Activated CD8-positive, alpha-beta memory T cell treated with anti-CD3 and anti-CD28 coated beads for 36 hours (primary cell): ENCODE measurements around the gene PLXNA4. TPM values are rescaled to one million over a fixed set of nuclear protein-coding genes. Genes with fewer than 3 reads are reported as not detected.

Experiments
- CTCF ChIA-PET: fragments of 350-600 bp; sonication (Branson Sonifier 250); formaldehyde crosslinking; loops from one replicate; lab custom pipeline; 2021; ENCODE audit warnings: antibody characterized with exemption; lab: Charles Lee
- POLR2A ChIA-PET: fragments of 350-600 bp; sonication (Branson Sonifier 250); formaldehyde crosslinking; loops from one replicate; lab custom pipeline; 2021; ENCODE audit warnings: antibody characterized with exemption; lab: Charles Lee
- total RNA-seq, 2 experiments: library from RNA; stranded (reverse); gene quantifications; one replicate each; pipeline ENCODE4 v1.2.3, GENCODE V29; 2021

The PLXNA4 gene
- total RNA-seq, 2 experiments from 2014 or later = 0.04 to 0.19 TPM

- POLR2A ChIA-PET = no interaction called here
- CTCF ChIA-PET = no interaction called here
Measured at GRCh38 chr7:132435016-132435990, 141.0 kb downstream of the PLXNA4 start.

- ChIA-PET CTCF (no interaction called here), POLR2A (interaction anchor here (0.6 kb wide), 1 partner anchor 113 kb away, joined by 3 read pairs; no protein-coding TSS in a partner anchor)
Measured at GRCh38 chr7:132434041-132434440, 142.2 kb downstream of the PLXNA4 start.

GRCh38 chr7:132433301-132433700 is 143.0 kb downstream of the PLXNA4 start:
- CTCF ChIA-PET = no interaction called here
- POLR2A ChIA-PET = no interaction called here

GRCh38 chr7:132430861-132431822 is 145.1 kb downstream of the PLXNA4 start:
- POLR2A ChIA-PET = no interaction called here
- CTCF ChIA-PET = interaction anchor here (1.4 kb wide), 1 partner anchor 16 kb away, joined by 4 read pairs; no protein-coding TSS in a partner anchor

- CTCF ChIA-PET = interaction anchor here (1.4 kb wide), 1 partner anchor 17 kb away, joined by 4 read pairs; no protein-coding TSS in a partner anchor
- POLR2A ChIA-PET = no interaction called here
Measured at GRCh38 chr7:132430041-132430855, 146.0 kb downstream of the PLXNA4 start.

GRCh38 chr7:132429181-132429580 is 147.1 kb downstream of the PLXNA4 start:
- CTCF ChIA-PET = no interaction called here
- POLR2A ChIA-PET = no interaction called here

GRCh38 chr7:132428247-132428919 is 147.9 kb downstream of the PLXNA4 start:
- ChIA-PET POLR2A (no interaction called here), CTCF (no interaction called here)

- ChIA-PET CTCF (interaction anchor here (0.6 kb wide), 1 partner anchor 19 kb away, joined by 3 read pairs; no protein-coding TSS in a partner anchor), POLR2A (no interaction called here)
Measured at GRCh38 chr7:132425942-132426341, 150.3 kb downstream of the PLXNA4 start.

GRCh38 chr7:132424821-132425724 is 151.2 kb downstream of the PLXNA4 start:
- CTCF ChIA-PET = interaction anchor here (0.8 kb wide), 1 partner anchor 106 kb away, joined by 3 read pairs; no protein-coding TSS in a partner anchor

GRCh38 chr7:132424277-132424676 is 152.0 kb downstream of the PLXNA4 start:
- CTCF ChIA-PET = no interaction called here
- POLR2A ChIA-PET = no interaction called here

More at GRCh38 chr7:132424821-132425724, 151.2 kb downstream of the PLXNA4 start:
- POLR2A ChIA-PET = no interaction called here

- POLR2A ChIA-PET = no interaction called here
Measured at GRCh38 chr7:132423594-132424200, 152.6 kb downstream of the PLXNA4 start.

GRCh38 chr7:132422502-132423111 is 153.7 kb downstream of the PLXNA4 start:
- ChIA-PET POLR2A (no interaction called here), CTCF (no interaction called here)

More at GRCh38 chr7:132423594-132424200, 152.6 kb downstream of the PLXNA4 start:
- CTCF ChIA-PET = no interaction called here

GRCh38 chr7:132420527-132420926 is 155.7 kb downstream of the PLXNA4 start:
- POLR2A ChIA-PET = no interaction called here

GRCh38 chr7:132419542-132419941 is 156.7 kb downstream of the PLXNA4 start:
- ChIA-PET POLR2A (no interaction called here), CTCF (no interaction called here)

More at GRCh38 chr7:132420527-132420926, 155.7 kb downstream of the PLXNA4 start:
- CTCF ChIA-PET = no interaction called here

- CTCF ChIA-PET = no interaction called here
- POLR2A ChIA-PET = no interaction called here
Measured at GRCh38 chr7:132418840-132419239, 157.4 kb downstream of the PLXNA4 start.
